Lower leg skin (tissue), 3 donors: ENCODE results near the gene AIRE.

Source experiments
- POLR2A ChIP-seq, 2 donors: fragments of 450-650 bp; IDR thresholded peaks; one replicate each; pipeline ENCODE4 v1.6.1; 2016 to 2017; ENCODE audit warnings: antibody characterized with exemption in 2 of 2, mild to moderate bottlenecking in 1 of 2, moderate library complexity in 1 of 2
- TF ChIP-seq, protein P1 (sequence below), 3 donors: fragments of 450-650 bp; IDR thresholded peaks; one replicate each; pipeline ENCODE4 v1.5.1; 2016; ENCODE audit warnings: antibody characterized with exemption in 3 of 3, mild to moderate bottlenecking in 3 of 3, moderate library complexity in 2 of 3

- TF ChIP-seq, protein P1, sequence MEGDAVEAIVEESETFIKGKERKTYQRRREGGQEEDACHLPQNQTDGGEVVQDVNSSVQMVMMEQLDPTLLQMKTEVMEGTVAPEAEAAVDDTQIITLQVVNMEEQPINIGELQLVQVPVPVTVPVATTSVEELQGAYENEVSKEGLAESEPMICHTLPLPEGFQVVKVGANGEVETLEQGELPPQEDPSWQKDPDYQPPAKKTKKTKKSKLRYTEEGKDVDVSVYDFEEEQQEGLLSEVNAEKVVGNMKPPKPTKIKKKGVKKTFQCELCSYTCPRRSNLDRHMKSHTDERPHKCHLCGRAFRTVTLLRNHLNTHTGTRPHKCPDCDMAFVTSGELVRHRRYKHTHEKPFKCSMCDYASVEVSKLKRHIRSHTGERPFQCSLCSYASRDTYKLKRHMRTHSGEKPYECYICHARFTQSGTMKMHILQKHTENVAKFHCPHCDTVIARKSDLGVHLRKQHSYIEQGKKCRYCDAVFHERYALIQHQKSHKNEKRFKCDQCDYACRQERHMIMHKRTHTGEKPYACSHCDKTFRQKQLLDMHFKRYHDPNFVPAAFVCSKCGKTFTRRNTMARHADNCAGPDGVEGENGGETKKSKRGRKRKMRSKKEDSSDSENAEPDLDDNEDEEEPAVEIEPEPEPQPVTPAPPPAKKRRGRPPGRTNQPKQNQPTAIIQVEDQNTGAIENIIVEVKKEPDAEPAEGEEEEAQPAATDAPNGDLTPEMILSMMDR (IDR thresholded peaks at IDR 0.05): no peak
- TF ChIP-seq POLR2A (IDR thresholded peaks at IDR 0.05): no peak
Measured at GRCh38 chr21:44318489-44319285, 33.0 kb downstream of the AIRE start.
